Fibroblast of mammary gland (primary cell): Measurements from ENCODE around the gene RPUSD3.

Source experiments
- DNase-seq: peaks from one replicate; pipeline ENCODE4 v3.0.0-alpha.2; 2010; ENCODE audit warnings: low read depth
- H3K4me3 ChIP-seq: 2 replicates; pipeline ENCODE4 v1.5.1; 2011; ENCODE audit warnings: low read depth, mild to moderate bottlenecking, low read length, moderate library complexity; ENCODE audit not compliant: control insufficient read depth
- CTCF ChIP-seq: conservative IDR thresholded peaks from 2 replicates; pipeline ENCODE4 v1.5.1; 2011; ENCODE audit warnings: low read depth, low read length, inconsistent platforms; ENCODE audit not compliant: control insufficient read depth, insufficient read depth

Gene RPUSD3

GRCh38 chr3:9843715-9844438 is at the start of gene RPUSD3:
Gene RPUSD3, minus strand, starts transcription at chr3:9844008. Its CDS starts 18 bp downstream, at chr3:9843990.
- TF ChIP-seq CTCF: no peak
- peak within 1 kb of the TSS; percentile 92 for H3K4me3 ChIP-seq
- peak; percentile 94 for DNase-seq

GRCh38 chr3:9891072-9891622 is 47.3 kb upstream of the RPUSD3 start:
- TF ChIP-seq CTCF: no peak
- no peak for DNase-seq

GRCh38 chr3:9890249-9891071 is 46.7 kb upstream of the RPUSD3 start, which contains the start of gene JAGN1:
Gene JAGN1, plus strand, starts transcription at chr3:9890610. Its CDS starts 113 bp downstream, at chr3:9890723.
- DNase-seq: peak; percentile 86
- H3K4me3 ChIP-seq: peak within 1 kb of the TSS; percentile 92
- no peak for TF ChIP-seq CTCF

More at GRCh38 chr3:9891072-9891622, 47.3 kb upstream of the RPUSD3 start:
- H3K4me3 ChIP-seq: peak overlapping the region; percentile 92

- H3K4me3 ChIP-seq: no peak overlapping the region
- no peak for DNase-seq
- TF ChIP-seq CTCF: no peak
These were observed 45.6 kb upstream of the RPUSD3 start for GRCh38 chr3:9889405-9889804.

- no peak for TF ChIP-seq CTCF
- no peak overlapping the region for H3K4me3 ChIP-seq
- DNase-seq: no peak
These were observed 44.7 kb upstream of the RPUSD3 start for GRCh38 chr3:9888540-9888939.

- H3K4me3 ChIP-seq: no peak overlapping the region
- DNase-seq: no peak
- no peak for TF ChIP-seq CTCF
These were observed 43.7 kb upstream of the RPUSD3 start for GRCh38 chr3:9887480-9887879.
